Neural progenitor cell (in vitro differentiated cells): ENCODE data around the gene CCDC178. TPM values are rescaled to one million over a fixed set of nuclear protein-coding genes. Genes with fewer than 3 reads are reported as not detected.

Source experiments
- DNase-seq: peaks from one replicate; pipeline ENCODE4 v3.0.0-alpha.2; 2016; ENCODE audit warnings: low spot score
- H2AFZ ChIP-seq: fragments of 200-600 bp; sonication (generic); replicated peaks from 2 replicates; pipeline ENCODE4 v1.6.1; 2016; ENCODE audit warnings: antibody characterized with exemption
- H3F3A ChIP-seq: fragments of 200-600 bp; sonication (generic); 2 replicates; pipeline ENCODE4 v1.6.1; 2016; ENCODE audit warnings: antibody characterized with exemption, low read depth
- H3K27ac ChIP-seq: fragments of 200-600 bp; sonication (generic); 2 replicates; pipeline ENCODE4 v1.5.1; 2016; ENCODE audit warnings: mild to moderate bottlenecking
- H3K27me3 ChIP-seq: fragments of 200-600 bp; sonication (generic); 2 replicates; pipeline ENCODE4 v1.6.1; 2016; ENCODE audit warnings: mild to moderate bottlenecking, moderate library complexity
- H3K36me3 ChIP-seq: fragments of 200-600 bp; sonication (generic); 2 replicates; pipeline ENCODE4 v1.5.1; 2016
- H3K4me1 ChIP-seq: fragments of 200-600 bp; sonication (generic); 2 replicates; pipeline ENCODE4 v1.6.1; 2016; ENCODE audit warnings: mixed run types
- H3K4me2 ChIP-seq: fragments of 200-600 bp; sonication (generic); 2 replicates; pipeline ENCODE4 v1.6.1; 2016
- H3K4me3 ChIP-seq: fragments of 200-600 bp; sonication (generic); 2 replicates; pipeline ENCODE4 v1.5.1; 2016
- H3K79me2 ChIP-seq: fragments of 200-600 bp; sonication (generic); 2 replicates; pipeline ENCODE4 v1.6.1; 2016; ENCODE audit warnings: low read depth
- H3K9ac ChIP-seq: fragments of 200-600 bp; sonication (generic); 2 replicates; pipeline ENCODE4 v1.6.1; 2016
- H3K9me3 ChIP-seq: fragments of 200-600 bp; sonication (generic); 2 replicates; pipeline ENCODE4 v1.5.1; 2016; ENCODE audit warnings: low read depth
- H4K20me1 ChIP-seq: fragments of 200-600 bp; sonication (generic); 2 replicates; pipeline ENCODE4 v1.6.1; 2016; ENCODE audit warnings: low read depth
- H3K27ac Mint-ChIP-seq: 3 replicates; pipeline ENCODE4 v1.8.0; 2021; ENCODE audit warnings: mixed read lengths
- H3K27me3 Mint-ChIP-seq: 2 replicates; pipeline ENCODE4 v1.8.0; 2022; ENCODE audit warnings: low read depth, mild to moderate bottlenecking, inconsistent platforms, moderate library complexity, mixed read lengths; ENCODE audit not compliant: insufficient read depth
- H3K36me3 Mint-ChIP-seq: 3 replicates; pipeline ENCODE4 v1.8.0; 2021; ENCODE audit warnings: mixed read lengths
- H3K4me1 Mint-ChIP-seq: 3 replicates; pipeline ENCODE4 v1.8.0; 2021; ENCODE audit warnings: mixed read lengths
- H3K4me3 Mint-ChIP-seq: 3 replicates; pipeline ENCODE4 v1.8.0; 2021; ENCODE audit warnings: mild to moderate bottlenecking, moderate library complexity, mixed read lengths
- H3K9me3 Mint-ChIP-seq: 3 replicates; pipeline ENCODE4 v1.8.0; 2020; ENCODE audit warnings: mixed read lengths
- EZH2 ChIP-seq: fragments of 200-600 bp; sonication (generic); IDR thresholded peaks from 2 replicates; pipeline ENCODE4 v1.6.1; 2017; ENCODE audit warnings: antibody characterized with exemption, mild to moderate bottlenecking, moderate library complexity
- EZH2phosphoT487 ChIP-seq: fragments of 200-600 bp; sonication (generic); IDR thresholded peaks from 2 replicates; pipeline ENCODE4 v1.6.1; 2017; ENCODE audit warnings: antibody characterized with exemption
- total RNA-seq: library from RNA; depleted of rRNA; stranded (reverse); fragments of >200 nt; gene quantifications from 2 replicates; pipeline ENCODE4 v1.2.3, GENCODE V29; 2015; ENCODE audit warnings: low replicate concordance
- TF ChIP-seq, protein P1 (sequence below): fragments of 200-600 bp; sonication (generic); IDR thresholded peaks from 2 replicates; pipeline ENCODE4 v1.5.1; 2017; ENCODE audit warnings: antibody characterized with exemption, mild to moderate bottlenecking

The CCDC178 gene
- total RNA-seq, 1 donor from 2014 or later: 0.51 TPM

DNA sequence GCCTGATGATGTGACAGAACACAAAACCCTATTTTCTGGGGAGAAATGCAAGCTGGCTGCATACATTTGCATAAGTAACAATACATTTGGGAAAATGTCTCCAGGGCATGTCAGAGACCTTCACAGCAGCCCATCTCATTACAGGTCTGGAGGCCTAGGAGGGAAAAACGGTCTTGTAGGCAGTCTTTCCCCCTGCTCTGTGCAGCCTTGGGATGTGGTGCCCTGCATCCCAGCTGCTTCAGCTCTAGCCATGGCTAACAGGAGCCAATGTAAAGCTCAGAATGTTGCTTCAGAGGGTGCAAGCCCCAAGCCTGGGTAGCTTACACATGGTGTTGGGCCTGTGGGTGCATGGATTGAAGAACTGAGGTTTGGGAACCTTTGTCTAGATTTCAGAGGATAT, 133.0 kb downstream of the CCDC178 start:
- no peak overlapping the region for H3K4me2 ChIP-seq
- no peak overlapping the region for H3K4me3 ChIP-seq
- no peaks in the 10 kb centered on the region for H3K9me3 ChIP-seq
- no peak overlapping the region for H3K27ac Mint-ChIP-seq
- no peaks in the 10 kb centered on the region for H3K27me3 Mint-ChIP-seq
- no peaks in the 10 kb centered on the region for H3K27me3 ChIP-seq
- H3K27ac ChIP-seq: no peak overlapping the region
- H3K36me3 Mint-ChIP-seq: no peaks in the 10 kb centered on the region
- no peaks in the 10 kb centered on the region for H3K4me1 ChIP-seq
- peaks cover 5% of the 10 kb centered on the region for H3K9me3 Mint-ChIP-seq
- no peak overlapping the region for H2AFZ ChIP-seq
- no peak overlapping the region for H3K4me3 Mint-ChIP-seq
- H3K36me3 ChIP-seq: no peaks in the 10 kb centered on the region
- H3K4me1 Mint-ChIP-seq: no peaks in the 10 kb centered on the region
- no peaks in the 10 kb centered on the region for H3K79me2 ChIP-seq
- DNase-seq: no peak
- TF ChIP-seq, protein P1, sequence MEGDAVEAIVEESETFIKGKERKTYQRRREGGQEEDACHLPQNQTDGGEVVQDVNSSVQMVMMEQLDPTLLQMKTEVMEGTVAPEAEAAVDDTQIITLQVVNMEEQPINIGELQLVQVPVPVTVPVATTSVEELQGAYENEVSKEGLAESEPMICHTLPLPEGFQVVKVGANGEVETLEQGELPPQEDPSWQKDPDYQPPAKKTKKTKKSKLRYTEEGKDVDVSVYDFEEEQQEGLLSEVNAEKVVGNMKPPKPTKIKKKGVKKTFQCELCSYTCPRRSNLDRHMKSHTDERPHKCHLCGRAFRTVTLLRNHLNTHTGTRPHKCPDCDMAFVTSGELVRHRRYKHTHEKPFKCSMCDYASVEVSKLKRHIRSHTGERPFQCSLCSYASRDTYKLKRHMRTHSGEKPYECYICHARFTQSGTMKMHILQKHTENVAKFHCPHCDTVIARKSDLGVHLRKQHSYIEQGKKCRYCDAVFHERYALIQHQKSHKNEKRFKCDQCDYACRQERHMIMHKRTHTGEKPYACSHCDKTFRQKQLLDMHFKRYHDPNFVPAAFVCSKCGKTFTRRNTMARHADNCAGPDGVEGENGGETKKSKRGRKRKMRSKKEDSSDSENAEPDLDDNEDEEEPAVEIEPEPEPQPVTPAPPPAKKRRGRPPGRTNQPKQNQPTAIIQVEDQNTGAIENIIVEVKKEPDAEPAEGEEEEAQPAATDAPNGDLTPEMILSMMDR: no peak
- no peak for TF ChIP-seq EZH2
- TF ChIP-seq EZH2phosphoT487: no peak
- H3K9ac ChIP-seq: no peak overlapping the region
- no peaks in the 10 kb centered on the region for H3F3A ChIP-seq
- no peaks in the 10 kb centered on the region for H4K20me1 ChIP-seq

DNA sequence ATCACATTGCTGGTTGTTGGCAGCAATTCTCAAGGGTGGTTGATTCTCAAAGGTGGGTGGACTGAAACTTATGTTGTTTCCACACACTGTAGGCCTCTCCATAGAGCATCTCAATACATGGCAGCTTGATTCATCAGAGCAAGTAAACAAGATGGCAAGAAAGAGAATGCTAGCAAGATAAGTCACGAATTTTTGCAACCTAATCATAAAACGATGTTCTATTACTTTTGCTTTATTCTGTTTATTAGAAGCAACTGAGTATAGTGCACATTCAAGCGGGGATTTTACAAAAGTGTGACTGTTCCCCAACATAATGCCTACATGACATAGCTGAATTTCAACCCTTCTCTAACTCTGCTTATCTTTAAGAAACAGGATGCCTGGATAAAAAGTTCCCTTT, 136.2 kb downstream of the CCDC178 start:
- Histone ChIP-seq H2AFZ (no peak overlapping the region), H3K36me3 (no peaks in the 10 kb centered on the region), H3K4me2 (no peak overlapping the region), H4K20me1 (no peaks in the 10 kb centered on the region), H3K9me3 (no peaks in the 10 kb centered on the region), H3K4me1 (no peaks in the 10 kb centered on the region), H3F3A (no peaks in the 10 kb centered on the region), H3K9ac (no peak overlapping the region), H3K27ac (no peak overlapping the region), H3K79me2 (no peaks in the 10 kb centered on the region), H3K4me3 (no peak overlapping the region), H3K27me3 (no peaks in the 10 kb centered on the region)
- no peak for DNase-seq
- H3K4me3 Mint-ChIP-seq: no peak overlapping the region
- no peaks in the 10 kb centered on the region for H3K4me1 Mint-ChIP-seq
- TF ChIP-seq EZH2phosphoT487 (no peak), EZH2 (no peak)
- TF ChIP-seq, protein P1: no peak
- no peaks in the 10 kb centered on the region for H3K36me3 Mint-ChIP-seq
- no peaks in the 10 kb centered on the region for H3K27me3 Mint-ChIP-seq
- H3K27ac Mint-ChIP-seq: no peak overlapping the region
- peaks cover 5% of the 10 kb centered on the region for H3K9me3 Mint-ChIP-seq

DNA sequence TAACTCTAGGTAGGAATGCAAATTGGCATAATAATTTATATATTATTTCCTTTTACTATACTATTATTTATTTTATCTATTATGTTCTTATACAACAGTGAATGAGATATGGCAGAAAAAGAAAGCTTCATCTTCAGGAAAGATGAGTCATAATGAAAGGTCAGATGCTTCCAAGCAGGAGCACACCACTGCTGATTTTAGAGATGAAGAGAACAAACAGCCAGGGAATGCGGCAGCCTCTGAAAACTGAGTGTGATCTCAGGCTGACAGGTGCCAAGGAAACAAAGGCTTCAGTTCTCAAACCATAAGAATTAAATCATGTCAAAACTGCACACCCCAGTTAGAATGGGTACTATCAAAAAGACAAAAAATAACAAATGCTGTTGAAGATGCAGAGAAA, 149.0 kb downstream of the CCDC178 start:
- no peak for TF ChIP-seq EZH2
- TF ChIP-seq, protein P1: no peak
- TF ChIP-seq EZH2phosphoT487: no peak
- no peaks in the 10 kb centered on the region for H3K79me2 ChIP-seq

More for the DNA sequence above, 149.0 kb downstream of the CCDC178 start:
- Histone ChIP-seq H4K20me1 (no peaks in the 10 kb centered on the region), H3K4me2 (no peak overlapping the region), H3K27ac (no peak overlapping the region), H2AFZ (no peak overlapping the region), H3K27me3 (no peaks in the 10 kb centered on the region), H3K4me3 (no peak overlapping the region), H3K4me1 (no peaks in the 10 kb centered on the region), H3F3A (no peaks in the 10 kb centered on the region), H3K9me3 (no peaks in the 10 kb centered on the region), H3K36me3 (no peaks in the 10 kb centered on the region), H3K9ac (no peak overlapping the region)
- no peaks in the 10 kb centered on the region for H3K27me3 Mint-ChIP-seq
- H3K27ac Mint-ChIP-seq: no peak overlapping the region
- H3K4me1 Mint-ChIP-seq: peaks cover 2% of the 10 kb centered on the region
- no peaks in the 10 kb centered on the region for H3K36me3 Mint-ChIP-seq
- no peaks in the 10 kb centered on the region for H3K9me3 Mint-ChIP-seq
- DNase-seq: no peak
- H3K4me3 Mint-ChIP-seq: no peak overlapping the region
